ENCODE measurements around the gene NPM1.
"Not testable (repeated sequence)": the region's sequence is repeated elsewhere in the genome, so short reads cannot be mapped to it uniquely, and the experiment has no call there.

Gene NPM1

DNA sequence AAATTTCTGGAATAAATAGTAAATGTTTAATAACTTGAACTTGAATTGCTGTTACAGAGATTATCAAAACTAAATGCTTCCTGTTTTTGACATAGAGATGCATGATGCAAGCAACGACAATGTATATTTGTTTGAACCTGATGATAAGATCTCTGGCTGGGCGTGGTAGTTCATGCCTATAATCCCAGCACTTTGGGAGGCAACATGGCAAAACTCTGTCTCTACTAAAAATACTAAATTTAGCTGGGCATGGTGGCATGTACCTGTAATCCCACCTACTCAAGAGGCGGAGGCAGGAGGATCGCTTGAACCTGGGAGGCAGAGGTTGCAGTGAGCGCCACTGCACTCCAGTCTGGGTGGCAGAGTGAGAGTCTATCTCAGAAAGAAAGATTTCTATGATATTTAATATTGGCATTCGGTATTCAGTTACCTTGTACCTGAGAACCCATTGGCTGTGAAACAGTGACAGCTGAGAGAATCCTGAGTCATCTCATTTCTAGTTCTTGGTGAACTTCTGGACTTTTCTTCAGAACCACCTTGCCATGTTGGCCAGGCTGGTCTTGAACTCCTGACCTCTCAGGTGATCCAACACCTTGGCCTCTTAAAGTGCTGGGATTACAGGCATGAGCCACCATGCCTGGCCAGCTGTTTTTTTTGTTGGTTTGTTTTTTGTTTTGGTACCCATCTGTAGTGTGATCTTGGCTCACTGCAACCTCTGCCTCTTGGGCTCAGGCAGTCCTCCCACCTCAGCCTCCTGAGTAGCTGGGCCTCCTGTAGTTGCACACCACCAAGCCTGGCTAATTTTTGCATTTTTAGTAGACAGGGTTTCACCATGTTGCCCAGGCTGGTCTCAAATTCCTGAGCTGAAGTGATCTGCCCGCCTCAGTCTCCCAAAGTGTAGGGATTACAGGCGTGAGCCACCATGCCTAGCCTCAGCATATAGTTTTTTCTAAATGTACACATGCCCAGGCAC lies 21.8 kb downstream of the NPM1 start:
- FAIRE-seq (no peak), DNase-seq (ENCODE audit: insufficient read length, low spot score) (no peak)

DNA sequence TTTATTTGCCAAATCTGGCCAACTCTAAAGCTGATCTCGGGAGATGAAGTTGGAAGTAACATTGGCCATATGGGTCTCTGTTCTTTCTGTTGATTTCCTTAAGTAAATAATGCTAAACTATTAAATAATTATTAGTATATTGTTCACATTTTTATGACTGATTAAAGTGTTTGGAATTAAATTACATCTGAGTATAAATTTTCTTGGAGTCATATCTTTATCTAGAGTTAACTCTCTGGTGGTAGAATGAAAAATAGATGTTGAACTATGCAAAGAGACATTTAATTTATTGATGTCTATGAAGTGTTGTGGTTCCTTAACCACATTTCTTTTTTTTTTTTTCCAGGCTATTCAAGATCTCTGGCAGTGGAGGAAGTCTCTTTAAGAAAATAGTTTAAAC lies 22.5 kb downstream of the NPM1 start:
- DNase-seq (ENCODE audit: insufficient read length, low spot score) (no peak), FAIRE-seq (no peak)

DNA sequence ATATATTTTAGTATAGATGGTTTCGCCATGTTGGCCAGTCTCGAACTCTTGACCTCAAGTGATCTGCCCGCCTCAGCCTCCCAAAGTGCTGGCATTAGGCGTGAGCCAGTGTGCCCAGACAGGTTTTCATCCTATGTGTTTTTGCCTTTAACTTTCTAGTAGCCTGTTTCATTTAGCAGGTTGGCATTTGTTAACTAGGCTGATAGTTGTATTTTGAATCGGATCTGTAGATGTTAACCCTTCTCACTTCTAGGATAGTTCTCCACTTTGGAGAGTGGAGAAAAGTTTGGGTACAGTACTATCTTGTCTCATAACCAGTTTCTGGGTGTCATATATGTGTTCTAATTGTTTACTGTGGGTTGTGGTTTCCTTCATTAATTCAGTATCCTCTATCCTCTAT lies 24.5 kb downstream of the NPM1 start:
- FAIRE-seq = no peak

DNA sequence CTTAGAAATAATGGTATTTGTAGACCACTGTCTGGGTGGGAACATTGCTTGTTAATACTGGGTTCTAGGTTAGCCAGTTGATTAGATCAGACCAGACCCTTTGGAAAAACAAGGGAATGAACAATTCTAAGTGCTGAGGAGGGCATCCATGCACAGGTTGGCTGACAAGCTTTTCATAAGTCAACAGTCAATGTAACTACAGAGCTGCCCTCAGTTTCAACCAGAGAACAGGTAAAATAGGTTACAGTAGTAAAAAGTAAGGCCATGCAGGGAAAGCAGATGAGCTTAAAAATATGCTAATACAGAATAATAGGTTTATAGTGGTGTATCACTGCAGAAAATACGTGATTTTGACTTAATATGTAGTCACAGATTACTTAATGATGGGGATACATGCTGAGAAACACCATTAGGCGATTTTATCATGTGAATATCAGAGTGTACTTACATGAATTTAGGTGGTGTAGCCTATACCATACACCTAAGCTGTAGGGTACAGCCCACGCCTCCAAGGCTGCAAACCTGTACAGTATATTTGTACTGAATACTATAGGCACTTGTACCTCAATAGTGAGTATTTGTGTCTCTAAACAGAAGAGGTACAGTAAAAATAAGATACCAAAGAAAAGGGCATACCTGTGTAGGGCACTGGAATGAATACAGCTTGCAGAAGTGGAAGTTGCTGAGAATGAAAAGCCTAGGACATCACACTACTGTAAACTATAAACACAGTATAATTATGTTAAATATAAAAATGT lies 25.7 kb downstream of the NPM1 start:
- no peak for DNase-seq (ENCODE audit: insufficient read length, low spot score)

More for the DNA sequence above, 24.5 kb downstream of the NPM1 start:
- DNase-seq (ENCODE audit: insufficient read length, low spot score) = no peak

DNA sequence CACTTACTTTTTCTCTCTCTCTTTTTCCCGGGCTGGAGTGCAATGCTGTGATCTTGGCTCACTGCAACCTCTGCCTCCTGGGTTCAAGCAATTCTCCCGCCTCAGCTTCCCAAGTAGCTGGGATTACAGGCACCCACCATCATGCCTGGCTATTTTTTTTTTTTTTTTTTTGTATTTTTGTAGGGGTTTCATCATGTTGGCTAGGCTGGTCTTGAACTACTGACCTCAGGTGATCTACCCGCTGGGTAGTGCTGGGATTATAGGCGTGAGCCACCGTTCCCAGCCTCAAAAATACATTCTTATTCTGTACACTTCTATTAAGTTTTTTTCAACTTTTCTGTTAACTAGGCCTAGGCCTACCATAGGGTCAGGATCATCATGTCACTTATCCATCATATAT lies 26.3 kb downstream of the NPM1 start:
- not testable (repeated sequence) for FAIRE-seq; DNase-seq (ENCODE audit: insufficient read length, low spot score)

More for the DNA sequence above, 25.7 kb downstream of the NPM1 start:
- FAIRE-seq = no peak

DNA sequence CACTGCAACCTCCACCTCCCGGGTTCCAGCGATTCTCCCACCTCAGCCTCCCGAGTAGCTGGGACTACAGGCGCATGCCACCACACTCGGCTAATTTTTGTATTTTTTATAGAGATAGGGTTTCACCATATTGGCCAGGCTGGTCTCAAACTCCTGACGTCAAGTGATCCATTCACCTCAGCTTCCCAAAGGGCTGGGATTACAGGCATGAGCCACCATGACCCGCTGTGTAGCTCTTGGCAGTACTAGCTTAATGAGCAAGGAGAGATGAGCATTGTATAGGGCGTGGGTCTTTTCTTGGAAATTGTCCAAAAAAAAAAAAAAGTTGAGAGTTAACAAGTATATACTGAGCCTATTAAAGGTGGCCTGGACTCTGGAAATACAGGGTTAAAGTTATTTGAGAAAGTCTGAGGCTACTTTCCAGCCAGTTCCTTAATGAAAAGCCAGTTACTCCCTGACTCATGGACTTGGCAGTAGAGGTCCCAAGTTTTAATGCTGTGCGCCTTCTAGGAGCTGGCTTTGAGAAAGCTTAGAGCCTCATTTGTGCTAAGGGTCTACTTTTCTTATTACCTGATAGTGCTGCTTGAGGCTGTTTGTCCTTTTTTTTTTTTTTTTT lies 27.6 kb downstream of the NPM1 start:
- FAIRE-seq = no peak

DNA sequence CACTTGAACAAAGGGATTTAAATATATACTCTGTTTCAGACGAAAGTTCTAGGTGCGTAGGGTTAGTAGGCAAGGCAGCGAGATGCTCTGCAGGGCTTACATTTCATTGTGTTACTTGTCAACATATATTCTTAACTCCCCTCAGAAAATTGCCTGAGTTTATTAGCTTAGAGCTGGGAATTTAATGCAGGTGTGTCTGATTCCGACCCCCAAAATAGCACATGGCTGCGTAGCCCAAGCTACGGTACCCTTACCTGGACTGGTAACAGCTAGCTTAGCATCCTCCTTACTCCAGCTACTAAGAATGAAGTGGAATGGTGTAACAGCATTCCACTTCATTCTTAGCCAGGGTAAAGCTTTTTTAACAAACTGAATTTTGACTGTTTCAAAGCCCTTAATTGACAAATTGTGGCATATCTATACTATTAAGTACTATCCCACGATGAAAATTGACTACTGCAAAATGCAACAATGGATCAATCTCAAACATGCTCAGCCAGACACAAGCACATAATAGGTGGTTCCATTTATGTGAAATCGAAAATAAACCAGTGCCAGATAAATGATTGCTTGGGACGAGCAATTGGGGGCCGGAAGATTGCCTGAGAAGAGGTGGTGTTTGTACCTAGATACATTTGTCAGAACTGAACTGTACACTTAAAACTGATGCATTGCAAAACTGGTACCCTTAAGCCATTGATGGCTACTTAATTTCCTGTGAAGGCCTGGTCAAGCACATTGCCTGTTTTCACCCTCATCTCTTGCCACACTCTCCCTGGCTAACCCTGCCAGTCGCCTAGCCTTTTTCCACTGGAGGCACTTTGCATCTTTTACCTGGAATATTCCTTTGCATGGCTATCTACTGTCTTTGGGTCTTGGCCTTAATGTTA lies 28.8 kb downstream of the NPM1 start:
- FAIRE-seq (no peak), DNase-seq (ENCODE audit: insufficient read length, low spot score) (no peak)

More for the DNA sequence above, 27.6 kb downstream of the NPM1 start:
- no peak for DNase-seq (ENCODE audit: insufficient read length, low spot score)

DNA sequence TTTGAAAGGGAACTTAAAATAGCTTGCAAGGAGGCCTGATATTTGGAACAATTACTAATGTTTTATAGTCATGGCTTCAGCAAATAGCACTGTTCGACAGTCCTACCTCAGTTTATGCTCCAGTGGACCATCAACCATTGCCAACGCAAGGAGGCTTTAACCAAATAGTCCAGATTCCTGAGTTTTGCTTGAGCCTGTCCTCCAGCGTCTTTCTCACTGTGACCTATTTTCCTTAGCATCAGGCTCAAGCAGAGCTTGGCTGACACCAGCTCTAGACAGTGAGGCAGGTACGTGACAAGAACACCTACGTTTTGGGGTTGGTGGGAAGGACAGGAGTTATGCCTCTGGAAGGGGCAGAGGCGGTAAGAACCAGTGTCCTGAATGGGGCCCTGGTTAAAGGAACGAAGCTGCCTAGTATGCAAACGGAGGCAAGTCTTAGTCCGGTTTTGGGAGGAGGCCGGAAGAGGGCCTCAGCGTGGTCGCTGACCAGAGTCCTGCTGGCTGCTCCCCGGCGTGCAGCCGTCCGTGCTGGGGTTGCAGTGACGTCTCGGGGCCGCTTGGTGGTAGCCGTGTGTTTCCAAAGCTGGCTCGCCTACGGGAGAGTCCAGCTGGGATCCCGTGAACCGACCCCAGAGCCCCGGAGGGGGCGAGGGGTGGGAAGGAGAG lies 30.8 kb downstream of the NPM1 start:
- FAIRE-seq = peak; percentile 63
- peak; percentile 88 for DNase-seq (ENCODE audit: insufficient read length, low spot score)

DNA sequence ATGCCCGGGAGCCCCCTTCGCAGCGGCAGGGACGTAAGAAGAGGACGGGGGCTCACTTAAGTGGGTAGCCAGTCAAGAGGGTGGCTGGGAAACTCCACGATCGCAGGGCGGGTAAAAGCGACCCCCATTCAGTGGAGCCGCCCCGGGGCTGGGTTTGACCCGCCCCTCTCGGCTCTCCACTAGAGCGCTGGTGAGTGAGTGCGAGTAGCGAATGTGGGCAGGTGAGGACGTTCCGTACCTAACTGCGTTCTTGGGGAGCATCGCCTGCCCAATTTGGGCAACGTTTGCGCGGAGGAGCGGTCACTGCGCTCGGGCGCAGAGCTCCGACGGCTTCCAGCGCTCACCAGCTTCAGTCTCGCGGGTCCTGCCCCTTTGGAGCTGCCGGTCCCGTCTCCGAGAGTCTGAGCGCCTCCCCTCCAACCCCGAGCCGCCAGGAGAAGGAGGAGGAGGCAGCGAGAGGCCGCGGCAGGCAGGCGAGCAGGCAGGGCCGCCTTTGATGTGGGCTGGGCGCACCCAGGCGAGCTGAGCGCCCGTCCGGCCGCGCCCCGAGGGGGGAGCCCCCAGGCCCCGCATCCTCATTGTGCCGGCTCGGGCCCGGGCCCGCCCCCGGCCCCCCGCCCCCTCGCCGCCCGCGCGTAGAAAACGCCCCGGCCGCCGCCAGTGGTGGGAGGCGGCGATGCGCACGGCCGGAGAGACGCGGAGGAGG lies 31.5 kb downstream of the NPM1 start, which contains the start of gene FGF18:
TSS of gene FGF18 (plus strand) at position 666 of the 706 bp plus-strand sequence. CDS start 553 bp downstream, outside the sequence.
- peak; percentile 42 for FAIRE-seq
- DNase-seq (ENCODE audit: insufficient read length, low spot score) = peak; percentile 61

DNA sequence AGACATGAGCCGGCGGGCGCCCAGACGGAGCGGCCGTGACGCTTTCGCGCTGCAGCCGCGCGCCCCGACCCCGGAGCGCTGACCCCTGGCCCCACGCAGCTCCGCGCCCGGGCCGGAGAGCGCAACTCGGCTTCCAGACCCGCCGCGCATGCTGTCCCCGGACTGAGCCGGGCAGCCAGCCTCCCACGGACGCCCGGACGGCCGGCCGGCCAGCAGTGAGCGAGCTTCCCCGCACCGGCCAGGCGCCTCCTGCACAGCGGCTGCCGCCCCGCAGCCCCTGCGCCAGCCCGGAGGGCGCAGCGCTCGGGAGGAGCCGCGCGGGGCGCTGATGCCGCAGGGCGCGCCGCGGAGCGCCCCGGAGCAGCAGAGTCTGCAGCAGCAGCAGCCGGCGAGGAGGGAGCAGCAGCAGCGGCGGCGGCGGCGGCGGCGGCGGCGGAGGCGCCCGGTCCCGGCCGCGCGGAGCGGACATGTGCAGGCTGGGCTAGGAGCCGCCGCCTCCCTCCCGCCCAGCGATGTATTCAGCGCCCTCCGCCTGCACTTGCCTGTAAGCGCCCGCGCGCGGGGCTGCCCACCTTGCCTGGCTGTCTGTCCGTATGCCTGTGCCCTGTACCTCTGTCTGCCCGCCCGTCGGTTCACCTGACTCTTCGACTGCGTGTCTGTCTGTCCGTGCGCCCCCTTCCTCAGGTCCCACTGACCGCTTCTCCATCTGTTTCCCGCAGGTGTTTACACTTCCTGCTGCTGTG lies 32.2 kb downstream of the NPM1 start:
- FAIRE-seq (no peak), DNase-seq (ENCODE audit: insufficient read length, low spot score) (peak; percentile 34)

DNA sequence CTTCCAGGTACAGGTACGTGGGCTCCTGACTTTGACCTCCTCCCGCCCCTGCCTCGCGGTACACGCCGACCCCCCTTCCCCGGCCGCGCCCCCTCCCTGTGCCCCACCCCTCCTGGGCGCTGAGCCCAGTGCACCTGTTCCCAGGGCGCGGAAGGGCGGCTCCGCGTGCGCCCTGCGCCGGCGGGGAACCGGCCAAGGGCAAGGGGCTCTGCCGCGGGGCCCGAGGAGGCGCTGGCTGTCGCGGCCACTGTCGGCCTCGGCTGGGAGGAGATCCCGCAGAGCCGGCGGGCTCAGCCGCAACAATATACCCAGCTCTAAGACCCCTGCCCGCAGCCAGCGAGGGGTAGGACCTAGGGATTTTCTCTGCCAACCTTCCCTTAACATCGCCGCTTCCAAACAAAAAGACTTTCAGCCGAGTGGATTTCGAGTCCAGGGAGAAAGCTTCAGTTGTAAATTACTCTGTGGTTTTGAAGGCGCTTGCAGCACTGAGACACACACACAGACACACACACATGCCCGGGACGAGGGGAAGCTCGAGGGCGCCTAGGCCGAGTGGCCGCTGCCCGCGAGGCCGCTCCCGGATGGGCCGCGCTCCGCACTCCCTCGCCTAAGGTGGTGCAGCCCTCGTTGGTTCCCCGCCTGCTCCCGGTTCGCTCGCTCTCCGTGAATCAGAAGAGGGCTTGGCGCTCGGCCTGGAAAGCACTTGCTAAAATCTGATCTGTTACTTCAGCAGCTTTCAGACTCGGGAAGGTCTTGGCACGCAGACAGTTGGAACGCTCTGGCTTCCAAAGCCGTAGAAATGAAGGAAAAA lies 33.0 kb downstream of the NPM1 start:
- no peak for FAIRE-seq

DNA sequence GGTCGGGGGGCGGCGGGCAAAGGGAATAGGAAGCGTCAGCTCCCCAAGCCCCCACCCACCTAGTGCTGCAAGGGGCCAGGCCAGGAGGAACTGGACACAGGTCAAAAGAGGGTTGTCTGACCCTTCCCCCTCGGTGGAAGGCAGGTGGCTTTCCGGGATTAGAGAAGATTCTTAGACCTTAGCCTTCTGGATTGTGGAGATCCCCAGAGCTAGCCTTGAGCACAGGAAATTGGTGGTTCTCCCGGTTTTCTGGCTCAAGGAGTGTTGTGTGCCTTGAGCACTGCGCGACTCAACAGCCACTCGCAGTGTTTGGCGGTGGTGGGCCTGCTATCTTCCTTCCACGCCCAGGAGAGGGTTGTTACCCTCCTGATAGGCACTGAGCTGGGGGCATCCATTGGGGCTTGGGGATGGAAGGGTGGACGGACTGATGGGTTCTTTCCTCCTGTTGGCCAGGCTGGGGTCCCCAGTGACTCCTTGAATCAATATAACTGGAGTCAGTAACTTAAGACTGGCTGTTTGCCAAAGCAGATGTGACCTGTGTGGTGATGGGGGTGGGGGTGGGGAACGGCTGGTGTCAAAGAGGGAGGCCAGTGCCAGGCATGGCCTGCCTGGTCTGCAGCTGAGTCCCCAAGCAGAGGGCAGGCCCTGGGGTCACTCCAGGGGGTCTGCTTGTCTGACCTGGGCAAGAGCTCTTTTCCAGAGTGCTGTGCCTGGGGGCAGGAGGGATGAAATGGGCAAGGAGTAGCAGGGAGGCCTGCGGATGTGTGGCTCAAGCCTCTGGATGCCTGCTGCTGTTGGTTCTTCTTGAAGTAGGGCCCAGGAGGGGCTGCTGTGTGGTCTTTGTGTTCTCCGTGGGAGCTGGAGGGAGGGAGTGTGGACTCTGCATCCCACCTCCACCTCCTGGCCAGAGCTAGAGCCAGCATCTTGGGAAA lies 33.9 kb downstream of the NPM1 start:
- DNase-seq (ENCODE audit: insufficient read length, low spot score) (no peak), FAIRE-seq (no peak)

More for the DNA sequence above, 33.0 kb downstream of the NPM1 start:
- no peak for DNase-seq (ENCODE audit: insufficient read length, low spot score)

DNA sequence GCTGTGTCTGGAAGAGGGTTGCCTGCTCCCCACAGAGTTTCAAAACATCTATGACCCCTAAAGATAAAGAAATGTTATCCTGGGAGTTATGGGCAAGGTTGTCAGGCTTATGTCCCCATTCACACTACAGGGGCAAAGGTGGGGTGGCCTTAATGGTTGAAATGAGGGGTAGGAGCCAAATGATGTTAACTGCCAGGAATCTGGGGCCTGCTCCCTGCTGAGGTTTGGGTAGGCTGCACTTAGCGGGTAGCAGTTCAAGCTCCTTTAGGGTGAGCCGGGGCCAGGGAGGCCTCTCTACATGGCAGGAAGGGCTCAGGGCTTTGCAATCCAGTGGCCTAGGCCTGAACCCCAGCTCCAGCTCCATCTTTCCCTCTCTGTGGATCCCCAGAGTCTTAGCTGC lies 34.8 kb downstream of the NPM1 start:
- DNase-seq (ENCODE audit: insufficient read length, low spot score) (no peak), FAIRE-seq (no peak)

DNA sequence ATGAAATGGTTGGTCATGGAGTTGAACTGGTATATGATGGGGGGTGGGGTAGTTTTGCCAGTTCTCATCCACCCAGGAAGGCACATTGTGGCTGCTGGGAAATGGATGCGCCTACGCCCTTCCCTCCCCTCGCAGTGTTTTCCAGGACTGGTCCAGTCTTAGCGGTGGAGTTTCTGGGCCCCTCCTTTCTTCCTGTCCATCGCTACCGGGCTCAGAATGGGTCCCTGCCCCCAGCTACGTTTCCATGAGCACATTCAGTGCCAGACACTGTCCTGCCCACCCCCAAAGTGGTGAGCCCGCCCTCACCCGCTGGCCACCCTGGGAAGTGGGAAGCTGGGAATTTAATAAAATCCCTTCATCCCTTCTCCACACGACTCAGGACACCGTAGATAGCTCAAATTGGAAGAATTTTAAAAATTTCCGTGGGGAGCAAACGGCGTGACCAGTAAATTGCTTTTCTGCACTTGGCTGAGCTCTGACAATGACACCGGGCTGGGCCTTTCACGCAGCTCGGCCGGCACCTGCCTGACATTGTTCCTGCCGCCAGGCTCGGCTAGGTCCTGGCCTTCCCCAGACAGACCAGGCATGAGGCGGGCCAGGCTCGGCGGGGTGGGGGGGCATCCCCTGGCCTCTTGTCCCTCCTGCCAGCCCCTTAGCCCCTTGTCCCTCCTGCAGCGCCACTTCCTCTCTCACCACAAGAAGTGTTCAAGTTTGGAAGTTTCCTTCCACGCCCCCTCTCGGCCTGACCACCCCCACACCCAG lies 35.4 kb downstream of the NPM1 start:
- no peak for FAIRE-seq
- no peak for DNase-seq (ENCODE audit: insufficient read length, low spot score)

DNA sequence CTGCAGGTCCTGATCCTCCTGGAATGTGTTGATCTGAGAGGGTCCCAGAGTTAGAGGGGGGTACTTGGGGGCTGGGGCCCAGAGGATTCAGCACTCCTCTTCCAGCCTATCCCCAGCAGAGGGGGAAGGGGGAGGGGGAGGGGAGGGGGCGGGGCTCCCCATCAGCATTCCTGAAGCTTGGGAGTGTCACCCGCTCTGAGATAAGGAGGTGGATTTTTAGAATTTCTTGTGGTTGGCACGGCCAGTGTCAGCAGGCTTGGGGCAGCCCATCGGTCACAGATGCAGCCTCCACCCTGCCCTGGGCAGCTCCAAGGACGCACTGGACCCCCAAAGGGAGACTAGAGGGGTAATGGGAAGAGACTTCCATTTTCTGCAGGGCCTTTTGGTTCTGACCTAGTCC lies 37.1 kb downstream of the NPM1 start:
- FAIRE-seq = no peak
- peak; percentile 53 for DNase-seq (ENCODE audit: insufficient read length, low spot score)
